ENCODE measurements around the gene RPL13. TPM values are rescaled to one million over a fixed set of nuclear protein-coding genes. Genes with fewer than 3 reads are reported as not detected.
"Not testable (repeated sequence)": the region's sequence is repeated elsewhere in the genome, so short reads cannot be mapped to it uniquely, and the experiment has no call there.

Gene RPL13
- polyA plus RNA-seq, 1 donor from 2014 or later, result 6,684 TPM

GRCh38 chr16:89564476-89565255, 4.2 kb downstream of the RPL13 start:
- H3K9me3 Mint-ChIP-seq, result no peaks in the 10 kb centered on the region
- H3K27me3 Mint-ChIP-seq, result no peaks in the 10 kb centered on the region
- H3K4me1 Mint-ChIP-seq, result peaks cover 34 to 51% (median 35%) of the 10 kb centered on the region in 3 donors
- peaks cover 10% of the 10 kb centered on the region for H3K36me3 Mint-ChIP-seq
- peak overlapping the region; percentile 85 to 96 (median 85) for H3K27ac Mint-ChIP-seq
- peak overlapping the region; percentile 34 to 87 (median 68) for H3K4me3 Mint-ChIP-seq

- Mint-ChIP-seq H3K4me1 (peaks cover 33 to 46% (median 35%) of the 10 kb centered on the region in 3 donors), H3K4me3 (peak overlapping the region; percentile 34 to 86 (median 66)), H3K9me3 (no peaks in the 10 kb centered on the region), H3K27ac (peak overlapping the region; percentile 71 to 96 (median 85)), H3K36me3 (peaks cover 10% of the 10 kb centered on the region), H3K27me3 (no peaks in the 10 kb centered on the region)
These were observed 4.7 kb downstream of the RPL13 start for GRCh38 chr16:89565256-89565505.

GRCh38 chr16:89565506-89566372, 5.3 kb downstream of the RPL13 start:
- H3K4me3 Mint-ChIP-seq, result peak overlapping the region in 3 of 4 donors; percentile 80 to 91 (median 86)
- H3K27ac Mint-ChIP-seq, result peak overlapping the region; percentile 23 to 85 (median 53)
- H3K9me3 Mint-ChIP-seq, result no peaks in the 10 kb centered on the region
- H3K27me3 Mint-ChIP-seq, result no peaks in the 10 kb centered on the region
- peaks cover 10% of the 10 kb centered on the region for H3K36me3 Mint-ChIP-seq
- peaks cover 33 to 42% (median 35%) of the 10 kb centered on the region in 3 donors for H3K4me1 Mint-ChIP-seq

GRCh38 chr16:89567656-89568594, 7.4 kb downstream of the RPL13 start:
- Mint-ChIP-seq H3K36me3 (peaks cover 6% of the 10 kb centered on the region), H3K9me3 (no peaks in the 10 kb centered on the region), H3K27me3 (peaks cover 4% of the 10 kb centered on the region), H3K27ac (peak overlapping the region in 1 of 3 donors; percentile 48), H3K4me1 (peaks cover 29 to 33% (median 31%) of the 10 kb centered on the region in 3 donors), H3K4me3 (peak overlapping the region in 1 of 4 donors; percentile 66)

GRCh38 chr16:89569506-89570341, 9.2 kb downstream of the RPL13 start:
- Mint-ChIP-seq H3K4me1 (peaks cover 21 to 30% (median 22%) of the 10 kb centered on the region in 3 donors), H3K9me3 (no peaks in the 10 kb centered on the region), H3K27me3 (peaks cover 10% of the 10 kb centered on the region), H3K36me3 (peaks cover 2% of the 10 kb centered on the region), H3K27ac (no peak overlapping the region), H3K4me3 (peak overlapping the region in 1 of 4 donors; percentile 65)

- Mint-ChIP-seq H3K4me3 (no peak overlapping the region), H3K4me1 (peaks cover 14 to 23% (median 16%) of the 10 kb centered on the region in 3 donors), H3K27ac (no peak overlapping the region), H3K9me3 (no peaks in the 10 kb centered on the region), H3K36me3 (peaks cover 2% of the 10 kb centered on the region), H3K27me3 (peaks cover 10% of the 10 kb centered on the region)
These were observed 10.0 kb downstream of the RPL13 start for GRCh38 chr16:89570342-89570923.

GRCh38 chr16:89570983-89571598, 10.6 kb downstream of the RPL13 start:
- H3K4me1 Mint-ChIP-seq, result peaks cover 8 to 17% (median 10%) of the 10 kb centered on the region in 3 donors
- H3K27me3 Mint-ChIP-seq, result not testable (repeated sequence)

GRCh38 chr16:89571636-89572035, 11.2 kb downstream of the RPL13 start:
- peaks cover 2% of the 10 kb centered on the region for H3K36me3 Mint-ChIP-seq
- no peaks in the 10 kb centered on the region for H3K9me3 Mint-ChIP-seq
- peaks cover 10% of the 10 kb centered on the region for H3K27me3 Mint-ChIP-seq
- H3K4me3 Mint-ChIP-seq, result peak overlapping the region in 2 of 4 donors; percentile 54 to 77
- H3K27ac Mint-ChIP-seq, result peak overlapping the region in 1 of 3 donors; percentile 39
- peaks cover 8 to 13% (median 8%) of the 10 kb centered on the region in 3 donors for H3K4me1 Mint-ChIP-seq

More at GRCh38 chr16:89570983-89571598, 10.6 kb downstream of the RPL13 start:
- not testable (repeated sequence) for H3K9me3 Mint-ChIP-seq, H3K27ac Mint-ChIP-seq, H3K36me3 Mint-ChIP-seq
- H3K4me3 Mint-ChIP-seq, result peak overlapping the region in 1 of 4 donors; percentile 70

- no peaks in the 10 kb centered on the region for H3K9me3 Mint-ChIP-seq
- peaks cover 2% of the 10 kb centered on the region for H3K36me3 Mint-ChIP-seq
- H3K4me3 Mint-ChIP-seq, result peak overlapping the region in 1 of 4 donors; percentile 54
- H3K4me1 Mint-ChIP-seq, result peaks cover 8 to 13% (median 8%) of the 10 kb centered on the region in 3 donors
- H3K27me3 Mint-ChIP-seq, result peaks cover 10% of the 10 kb centered on the region
- peak overlapping the region; percentile 39 to 93 (median 47) for H3K27ac Mint-ChIP-seq
These were observed 11.6 kb downstream of the RPL13 start for GRCh38 chr16:89572073-89572484.

- Mint-ChIP-seq H3K9me3 (no peaks in the 10 kb centered on the region), H3K27me3 (peaks cover 10% of the 10 kb centered on the region), H3K4me1 (peaks cover 8 to 11% (median 8%) of the 10 kb centered on the region in 3 donors), H3K36me3 (peaks cover 2% of the 10 kb centered on the region), H3K4me3 (peak overlapping the region in 2 of 4 donors; percentile 54 to 78), H3K27ac (peak overlapping the region; percentile 47 to 73 (median 59))
These were observed 12.2 kb downstream of the RPL13 start for GRCh38 chr16:89572485-89573205.

- H3K27ac Mint-ChIP-seq, result peak overlapping the region in 1 of 3 donors; percentile 67
These were observed 13.6 kb downstream of the RPL13 start for GRCh38 chr16:89573826-89574680.

More at GRCh38 chr16:89573826-89574680, 13.6 kb downstream of the RPL13 start:
- Mint-ChIP-seq H3K36me3 (peaks cover 2% of the 10 kb centered on the region), H3K9me3 (no peaks in the 10 kb centered on the region), H3K27me3 (peaks cover 10% of the 10 kb centered on the region), H3K4me3 (peak overlapping the region; percentile 48 to 83 (median 58)), H3K4me1 (peaks cover 8 to 9% (median 8%) of the 10 kb centered on the region in 3 donors)

All from IgD-negative memory B cell (primary cell).